BLaER1 treated with 17β-estradiol and CSF1 and Interleukin-3, amounts not matched to agents 10 nM and 100 nM (cell line): Measurements from ENCODE around the gene PRKAR1A.

Experiments
- H3K27ac ChIP-seq, 11 experiments: shearing (Covaris generic); formaldehyde crosslinking; 2 replicates each; pipeline ENCODE4 v1.8.1; 2022
- H3K27me3 ChIP-seq, 11 experiments: shearing (Covaris generic); formaldehyde crosslinking; 2 replicates each; pipeline ENCODE4 v1.8.1; 2022
- H3K36me3 ChIP-seq, 11 experiments: shearing (Covaris generic); formaldehyde crosslinking; 2 replicates each; pipeline ENCODE4 v1.8.1; 2022
- H3K4me1 ChIP-seq, 10 experiments: shearing (Covaris generic); formaldehyde crosslinking; 2 replicates each; pipeline ENCODE4 v1.8.1; 2022
- H3K4me2 ChIP-seq, 11 experiments: shearing (Covaris generic); formaldehyde crosslinking; 2 replicates each; pipeline ENCODE4 v1.8.1; 2022
- H3K4me3 ChIP-seq, 10 experiments: shearing (Covaris generic); formaldehyde crosslinking; 2 replicates each; pipeline ENCODE4 v1.8.1; 2022
- H3K9ac ChIP-seq, 11 experiments: shearing (Covaris generic); formaldehyde crosslinking; 2 replicates each; pipeline ENCODE4 v1.8.1; 2022
- H3K9me3 ChIP-seq, 11 experiments: shearing (Covaris generic); formaldehyde crosslinking; replicated peaks in 1 of 11; 2 replicates each; pipeline ENCODE4 v1.8.1; 2022
- H4K20me1 ChIP-seq, 11 experiments: shearing (Covaris generic); formaldehyde crosslinking; 2 replicates each; pipeline ENCODE4 v1.8.1; 2022
- Cebpa-rat ChIP-seq, 11 experiments: shearing (Covaris generic); IDR thresholded peaks; 2 replicates each; pipeline ENCODE4 v1.8.1; 2022

PRKAR1A gene

DNA sequence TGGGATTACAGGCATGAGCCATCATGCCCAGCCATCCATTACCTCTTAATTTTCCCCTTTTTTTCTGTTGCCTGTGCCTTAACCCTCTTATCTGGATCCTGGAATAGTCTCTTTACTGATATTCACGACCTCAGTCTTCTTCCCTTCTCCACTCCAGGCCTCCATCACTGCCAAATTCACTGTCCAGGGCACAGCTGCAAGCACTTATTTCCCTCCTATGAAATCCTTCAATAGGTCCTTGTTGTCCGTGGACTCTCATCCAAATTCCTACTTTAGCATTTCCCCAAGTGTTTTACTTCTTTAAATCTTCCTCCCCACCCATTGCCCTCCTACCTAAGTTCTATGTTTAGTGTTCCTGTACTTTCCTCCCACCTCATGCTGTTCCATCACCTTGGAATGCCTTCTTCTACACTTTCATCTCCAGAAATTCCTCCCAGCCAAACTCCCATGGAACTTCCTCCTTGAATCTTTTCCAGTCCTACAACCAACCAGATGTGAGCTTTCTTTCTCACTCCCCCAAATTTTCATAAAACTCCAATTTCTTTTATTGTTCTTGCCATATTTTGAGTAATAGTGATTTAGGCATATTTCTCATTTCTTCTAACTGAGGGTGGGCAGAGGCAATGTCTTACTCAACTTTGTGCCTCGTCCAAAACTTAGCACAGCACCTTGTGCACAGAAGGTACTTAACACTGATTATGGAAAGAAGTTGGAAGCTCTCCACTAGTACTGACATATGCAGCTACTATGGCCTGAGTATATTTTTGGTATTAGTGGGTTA is 53.6 kb downstream of the PRKAR1A start:
- Histone ChIP-seq H3K36me3 (no peaks in the 10 kb centered on the region), H3K4me1 (no peaks in the 10 kb centered on the region), H3K9ac (no peak overlapping the region), H4K20me1 (no peaks in the 10 kb centered on the region), H3K27ac (no peak overlapping the region), H3K4me2 (no peak overlapping the region), H3K4me3 (no peak overlapping the region), H3K27me3 (no peaks in the 10 kb centered on the region), H3K9me3 (0 out of 22 replicates have a peak, but pooled peaks cover 0 to 4% (median 0%) of the 10 kb centered on the region in 11 experiments)
- TF ChIP-seq Cebpa-rat (IDR thresholded peaks at IDR 0.05) = no peak

DNA sequence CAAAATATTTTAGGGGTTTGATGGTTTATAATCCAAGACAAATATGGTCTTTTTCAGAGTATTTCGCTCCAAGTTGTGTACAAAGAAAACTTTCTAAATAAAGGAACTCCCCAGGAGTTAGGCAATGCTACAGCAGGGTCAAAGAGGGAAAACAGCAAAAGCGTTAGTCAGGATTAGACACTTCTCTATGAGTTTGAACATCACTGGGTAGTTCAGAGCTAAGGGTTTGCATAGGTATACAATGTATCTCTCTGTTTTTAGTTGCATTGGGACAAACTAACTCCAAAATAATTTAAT is 54.2 kb downstream of the PRKAR1A start:
- Histone ChIP-seq H3K36me3 (no peaks in the 10 kb centered on the region), H3K4me3 (no peak overlapping the region), H3K27me3 (no peaks in the 10 kb centered on the region), H3K9ac (no peak overlapping the region), H3K9me3 (0 out of 22 replicates have a peak, but pooled peaks cover 0 to 4% (median 0%) of the 10 kb centered on the region in 11 experiments), H3K4me2 (no peak overlapping the region), H4K20me1 (no peaks in the 10 kb centered on the region), H3K27ac (no peak overlapping the region), H3K4me1 (no peaks in the 10 kb centered on the region)
- no peak for TF ChIP-seq Cebpa-rat (IDR thresholded peaks at IDR 0.05)

DNA sequence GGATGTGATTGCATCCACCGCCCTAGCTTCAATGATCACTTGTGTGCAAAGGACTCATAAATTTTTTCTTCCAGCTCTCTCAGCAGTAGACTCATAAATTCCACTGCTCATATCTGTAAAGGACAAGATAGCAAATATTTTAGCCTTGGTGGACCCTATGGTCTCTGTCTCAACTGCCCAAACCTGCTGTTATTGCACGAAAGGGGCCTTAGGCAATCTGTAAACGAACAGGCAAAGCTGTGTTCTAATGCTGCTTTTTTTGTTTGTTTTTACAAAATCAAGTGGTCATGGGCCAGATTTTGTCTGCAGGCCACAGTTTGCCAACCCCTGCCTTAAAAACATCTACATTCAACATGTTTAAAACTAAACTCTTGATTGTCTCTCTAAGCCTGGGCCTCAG is 54.8 kb downstream of the PRKAR1A start:
- no peak for TF ChIP-seq Cebpa-rat (IDR thresholded peaks at IDR 0.05)
- Histone ChIP-seq H3K4me1 (no peaks in the 10 kb centered on the region; a peak in 1 of 20 replicates), H3K27me3 (no peaks in the 10 kb centered on the region), H3K27ac (no peak overlapping the region), H3K4me3 (no peak overlapping the region), H3K4me2 (no peak overlapping the region), H3K9ac (no peak overlapping the region), H3K36me3 (no peaks in the 10 kb centered on the region), H4K20me1 (no peaks in the 10 kb centered on the region), H3K9me3 (0 out of 22 replicates have a peak, but pooled peaks cover 0 to 4% (median 0%) of the 10 kb centered on the region in 11 experiments)

DNA sequence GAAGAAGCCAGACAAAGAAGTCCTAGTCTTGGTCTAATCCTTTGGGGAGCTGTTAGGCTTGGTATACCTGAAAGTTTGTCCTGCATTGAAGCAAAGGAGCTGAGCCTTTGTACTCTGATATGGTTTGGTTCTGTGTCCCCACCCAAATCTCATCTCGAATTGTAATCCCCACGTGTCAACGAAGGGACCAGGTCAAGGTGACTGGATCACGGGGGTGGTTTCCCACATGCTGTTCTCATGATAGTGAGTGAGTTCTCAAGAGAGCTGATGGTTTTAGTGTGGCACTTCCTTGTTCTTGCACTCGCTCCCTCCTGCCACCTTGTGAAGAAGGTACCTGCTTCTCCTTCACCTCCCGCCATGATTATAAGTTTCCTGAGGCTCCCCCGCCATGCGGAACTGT is 55.4 kb downstream of the PRKAR1A start:
- 0 out of 22 replicates have a peak, but pooled peaks cover 0 to 4% (median 0%) of the 10 kb centered on the region in 11 experiments for H3K9me3 ChIP-seq
- no peaks in the 10 kb centered on the region for H3K36me3 ChIP-seq
- H3K27ac ChIP-seq = no peak overlapping the region
- no peaks in the 10 kb centered on the region for H3K27me3 ChIP-seq
- H3K9ac ChIP-seq = no peak overlapping the region
- H3K4me3 ChIP-seq = no peak overlapping the region
- no peaks in the 10 kb centered on the region for H4K20me1 ChIP-seq
- H3K4me1 ChIP-seq = peaks cover 0 to 4% (median 0%) of the 10 kb centered on the region in 10 experiments; a peak in 1 of 20 replicates
- TF ChIP-seq Cebpa-rat (IDR thresholded peaks at IDR 0.05) = no peak
- H3K4me2 ChIP-seq = no peak overlapping the region

- no peak overlapping the region for H3K4me2 ChIP-seq
- peaks cover 0 to 4% (median 0%) of the 10 kb centered on the region in 10 experiments; a peak in 1 of 20 replicates for H3K4me1 ChIP-seq
- H3K27ac ChIP-seq = no peak overlapping the region
- 0 out of 22 replicates have a peak, but pooled peaks cover 0 to 4% (median 0%) of the 10 kb centered on the region in 11 experiments for H3K9me3 ChIP-seq
- H3K36me3 ChIP-seq = no peaks in the 10 kb centered on the region
- TF ChIP-seq Cebpa-rat (IDR thresholded peaks at IDR 0.05) = no peak
- H3K27me3 ChIP-seq = no peaks in the 10 kb centered on the region
- no peak overlapping the region for H3K9ac ChIP-seq
- H4K20me1 ChIP-seq = no peaks in the 10 kb centered on the region
- no peak overlapping the region for H3K4me3 ChIP-seq
These were observed 56.4 kb downstream of the PRKAR1A start for GRCh38 chr17:68568581-68568980.

- no peak overlapping the region for H3K27ac ChIP-seq
- no peaks in the 10 kb centered on the region for H3K27me3 ChIP-seq
- H3K9ac ChIP-seq = no peak overlapping the region
- no peak for TF ChIP-seq Cebpa-rat (IDR thresholded peaks at IDR 0.05)
- H3K4me1 ChIP-seq = peaks cover 0 to 4% (median 0%) of the 10 kb centered on the region in 10 experiments; a peak in 1 of 20 replicates
- H3K9me3 ChIP-seq = 0 out of 22 replicates have a peak, but pooled peaks cover 0 to 4% (median 0%) of the 10 kb centered on the region in 11 experiments
- H4K20me1 ChIP-seq = no peaks in the 10 kb centered on the region
- H3K4me2 ChIP-seq = no peak overlapping the region
- no peaks in the 10 kb centered on the region for H3K36me3 ChIP-seq
- no peak overlapping the region for H3K4me3 ChIP-seq
These were observed 57.1 kb downstream of the PRKAR1A start for GRCh38 chr17:68569346-68569745.

- no peak overlapping the region for H3K4me2 ChIP-seq
- H3K36me3 ChIP-seq = no peaks in the 10 kb centered on the region
- no peak overlapping the region for H3K9ac ChIP-seq
- H4K20me1 ChIP-seq = no peaks in the 10 kb centered on the region
- H3K4me1 ChIP-seq = peaks cover 0 to 4% (median 0%) of the 10 kb centered on the region in 10 experiments; a peak in 1 of 20 replicates
- H3K9me3 ChIP-seq = 0 out of 22 replicates have a peak, but pooled peaks cover 0 to 4% (median 0%) of the 10 kb centered on the region in 11 experiments
- TF ChIP-seq Cebpa-rat (IDR thresholded peaks at IDR 0.05) = no peak
- no peak overlapping the region for H3K27ac ChIP-seq
- no peaks in the 10 kb centered on the region for H3K27me3 ChIP-seq
- no peak overlapping the region for H3K4me3 ChIP-seq
These were observed 58.3 kb downstream of the PRKAR1A start for GRCh38 chr17:68570526-68570925.

DNA sequence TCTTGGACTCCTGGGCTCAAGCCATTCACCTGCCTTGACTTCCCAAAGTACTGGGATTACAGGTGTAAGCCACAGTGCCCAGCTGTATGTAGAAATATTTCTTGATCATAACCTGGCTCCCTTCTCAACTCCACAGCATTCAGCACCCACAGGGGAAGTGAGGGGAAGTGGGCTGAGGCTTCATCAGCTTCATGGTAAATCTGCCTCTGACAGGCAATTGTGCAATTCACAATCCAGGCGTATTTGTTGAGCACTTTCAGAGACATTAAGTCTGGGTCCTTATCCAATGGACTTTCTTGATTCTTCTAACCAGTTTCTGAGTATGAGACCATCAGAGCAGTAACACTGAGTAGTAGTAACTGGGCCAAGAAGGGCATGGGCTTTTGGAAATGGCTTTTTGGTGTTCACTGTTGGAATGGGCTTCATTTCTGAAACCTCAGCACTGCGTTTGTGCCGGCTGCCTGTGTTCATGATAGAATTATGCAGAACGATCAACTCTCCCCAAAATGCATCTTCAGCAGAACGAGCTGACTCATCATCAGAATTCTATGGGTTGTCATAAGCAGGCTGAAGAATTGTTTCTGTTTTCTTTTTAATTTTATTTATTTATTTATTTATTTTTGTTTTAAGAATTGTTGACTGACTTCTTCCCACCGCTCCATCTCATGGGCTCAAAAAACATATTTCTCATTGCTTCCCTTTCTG is 60.1 kb downstream of the PRKAR1A start:
- Histone ChIP-seq H3K4me3 (no peak overlapping the region), H3K4me1 (peaks cover 0 to 4% (median 0%) of the 10 kb centered on the region in 10 experiments; a peak in 1 of 20 replicates), H3K36me3 (no peaks in the 10 kb centered on the region), H3K9ac (no peak overlapping the region), H3K27me3 (no peaks in the 10 kb centered on the region), H3K27ac (no peak overlapping the region), H3K9me3 (0 out of 22 replicates have a peak, but pooled peaks cover 0 to 4% (median 0%) of the 10 kb centered on the region in 11 experiments), H3K4me2 (0 out of 22 replicates have a peak overlapping the region, but pooled peaks of 1 of the 11 experiments have one; percentile 22), H4K20me1 (no peaks in the 10 kb centered on the region)
- TF ChIP-seq Cebpa-rat (IDR thresholded peaks at IDR 0.05) = no peak

DNA sequence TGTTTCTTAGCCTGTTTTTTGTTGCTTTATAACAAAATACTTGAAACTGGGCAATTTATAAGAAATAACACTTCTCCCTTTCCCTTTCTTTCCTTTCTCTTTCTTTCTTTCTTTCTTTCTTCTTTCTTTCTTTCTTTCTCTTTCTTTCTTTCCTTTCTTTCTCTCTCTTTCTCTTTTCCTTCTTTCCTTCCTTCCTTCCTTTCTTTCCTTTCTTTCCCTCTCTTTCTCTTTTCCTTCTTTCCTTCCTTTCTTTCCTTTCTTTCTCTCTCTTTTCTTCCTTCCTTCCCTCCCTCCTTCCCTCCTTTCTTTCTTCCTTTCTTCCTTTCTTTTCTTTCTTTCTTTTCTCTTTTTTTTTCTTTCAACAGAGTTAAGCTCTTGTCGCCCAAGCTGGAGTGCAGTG is 61.1 kb downstream of the PRKAR1A start:
- no peak for TF ChIP-seq Cebpa-rat (IDR thresholded peaks at IDR 0.05)
- no peaks in the 10 kb centered on the region for H3K27me3 ChIP-seq
- no peaks in the 10 kb centered on the region for H3K9me3 ChIP-seq
- no peak overlapping the region for H3K4me3 ChIP-seq
- H3K4me1 ChIP-seq = peaks cover 0 to 4% (median 0%) of the 10 kb centered on the region in 10 experiments; a peak in 1 of 20 replicates
- H3K4me2 ChIP-seq = no peak overlapping the region
- H3K36me3 ChIP-seq = no peaks in the 10 kb centered on the region
- H4K20me1 ChIP-seq = no peaks in the 10 kb centered on the region
- no peak overlapping the region for H3K9ac ChIP-seq
- no peak overlapping the region for H3K27ac ChIP-seq
